CD4-positive, alpha-beta T cell treated with Interferon gamma for 1 hour (primary cell): ENCODE results near the gene PAX1.

ENCODE experiments used
- DNase-seq: peaks from one replicate; pipeline ENCODE4 v3.0.0-alpha.2; 2020

The PAX1 gene

DNA sequence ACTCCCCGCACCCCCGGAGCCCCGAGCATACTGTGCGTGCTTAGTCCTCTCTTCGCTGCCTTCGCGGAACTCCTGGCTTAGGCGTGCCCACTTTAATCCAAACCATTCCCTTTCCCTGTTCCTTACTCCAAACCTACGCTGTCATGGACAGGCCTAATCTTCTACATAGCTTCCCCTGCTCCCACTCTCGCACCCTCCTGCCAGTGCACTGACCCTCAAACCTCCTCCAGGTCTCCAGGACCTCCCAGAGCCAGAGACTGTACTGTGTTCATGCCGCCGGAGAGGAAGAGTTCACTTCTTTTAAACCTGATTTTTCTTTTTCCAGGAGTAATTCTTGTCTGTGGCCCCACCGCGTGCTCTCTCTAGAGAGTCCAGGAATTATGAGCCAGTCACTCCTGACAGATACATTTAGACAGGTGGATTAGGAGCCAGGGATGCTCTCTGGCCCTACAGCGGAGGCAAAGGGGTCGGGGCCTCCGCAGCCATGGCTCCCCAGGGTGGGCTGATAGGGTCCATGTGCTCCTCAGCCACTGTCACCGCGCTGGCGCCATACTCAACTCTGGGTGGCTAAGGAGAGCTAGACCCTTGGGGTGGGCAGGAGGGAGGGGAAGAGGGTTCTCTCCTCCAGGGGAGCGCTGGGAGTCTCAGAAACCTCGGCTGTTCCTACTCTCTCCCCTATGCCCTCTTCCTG, 1.6 kb upstream of the PAX1 start:
- no peak for DNase-seq

DNA sequence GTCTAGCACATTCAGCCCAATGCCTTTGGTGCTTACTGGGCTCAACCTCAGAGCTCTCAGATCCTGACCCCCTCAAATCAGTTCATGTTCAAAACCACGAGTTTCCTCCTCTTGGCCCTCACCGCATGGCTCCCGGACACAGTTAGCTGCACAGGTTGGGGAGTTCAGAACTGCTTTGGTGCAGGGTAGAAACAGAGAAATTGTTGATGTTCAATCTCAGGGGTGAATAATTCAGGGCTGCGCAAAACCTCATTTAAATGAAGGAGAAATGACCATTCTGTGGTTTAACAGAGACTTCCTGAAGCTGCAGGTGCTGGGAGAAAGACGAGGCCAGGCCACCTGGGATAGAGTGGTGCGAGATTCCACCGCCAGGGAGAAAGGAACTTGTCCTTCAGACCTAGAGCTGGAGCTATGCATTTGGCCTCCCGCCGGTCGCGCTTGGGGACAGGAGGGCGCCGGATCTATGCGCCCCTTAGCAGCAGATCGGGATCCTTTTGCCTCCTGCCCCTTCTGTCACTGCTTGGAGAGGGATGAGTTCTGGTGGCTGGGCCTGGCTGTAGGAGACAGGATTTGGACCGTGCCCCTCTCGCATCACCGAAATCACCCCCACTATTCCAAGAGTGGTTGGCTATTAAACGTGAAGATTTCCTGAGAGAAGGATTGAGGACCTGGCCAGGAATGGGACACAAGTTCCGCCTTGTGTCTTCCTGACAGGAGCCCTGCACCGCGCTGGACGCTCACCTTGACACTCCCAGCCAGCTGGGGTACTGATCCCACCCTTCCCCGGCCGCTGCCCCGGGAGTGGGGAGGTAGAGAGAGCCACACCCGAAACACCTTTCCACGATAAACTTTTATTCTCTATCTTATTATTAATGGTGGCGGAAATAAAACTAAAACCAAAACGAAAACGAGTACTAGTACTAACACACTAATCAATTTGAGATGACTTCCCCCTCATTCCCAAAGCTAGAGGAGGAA, 767 bp upstream of the PAX1 start:
- no peak for DNase-seq

DNA sequence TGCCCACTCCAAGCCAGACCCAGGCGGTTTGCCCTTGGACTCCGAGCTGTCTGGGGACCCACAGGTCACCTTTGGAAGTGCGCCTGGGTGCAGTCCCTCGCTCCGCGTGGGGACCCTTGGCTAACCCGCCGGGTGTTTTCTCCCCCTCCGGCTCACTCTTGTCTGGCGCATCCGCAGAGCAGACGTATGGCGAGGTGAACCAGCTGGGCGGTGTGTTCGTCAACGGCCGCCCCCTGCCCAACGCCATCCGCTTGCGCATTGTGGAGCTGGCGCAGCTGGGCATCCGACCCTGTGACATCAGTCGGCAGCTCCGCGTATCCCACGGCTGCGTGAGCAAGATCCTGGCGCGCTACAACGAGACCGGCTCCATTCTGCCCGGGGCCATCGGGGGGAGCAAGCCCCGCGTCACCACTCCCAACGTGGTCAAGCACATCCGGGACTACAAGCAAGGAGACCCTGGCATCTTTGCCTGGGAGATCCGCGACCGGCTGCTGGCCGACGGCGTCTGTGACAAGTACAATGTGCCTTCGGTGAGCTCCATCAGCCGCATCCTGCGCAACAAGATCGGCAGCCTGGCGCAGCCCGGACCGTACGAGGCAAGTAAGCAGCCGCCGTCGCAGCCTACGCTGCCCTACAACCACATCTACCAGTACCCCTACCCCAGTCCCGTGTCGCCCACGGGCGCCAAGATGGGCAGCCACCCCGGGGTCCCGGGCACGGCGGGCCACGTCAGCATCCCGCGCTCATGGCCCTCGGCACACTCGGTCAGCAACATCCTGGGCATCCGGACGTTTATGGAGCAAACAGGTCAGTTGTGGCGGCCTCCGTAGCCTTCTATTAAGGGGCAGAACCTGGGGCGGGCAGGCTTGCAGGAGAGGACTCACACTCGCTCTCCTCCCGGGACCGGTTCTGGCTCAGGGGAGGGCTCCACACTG, 1.1 kb downstream of the PAX1 start:
- DNase-seq, result no peak

DNA sequence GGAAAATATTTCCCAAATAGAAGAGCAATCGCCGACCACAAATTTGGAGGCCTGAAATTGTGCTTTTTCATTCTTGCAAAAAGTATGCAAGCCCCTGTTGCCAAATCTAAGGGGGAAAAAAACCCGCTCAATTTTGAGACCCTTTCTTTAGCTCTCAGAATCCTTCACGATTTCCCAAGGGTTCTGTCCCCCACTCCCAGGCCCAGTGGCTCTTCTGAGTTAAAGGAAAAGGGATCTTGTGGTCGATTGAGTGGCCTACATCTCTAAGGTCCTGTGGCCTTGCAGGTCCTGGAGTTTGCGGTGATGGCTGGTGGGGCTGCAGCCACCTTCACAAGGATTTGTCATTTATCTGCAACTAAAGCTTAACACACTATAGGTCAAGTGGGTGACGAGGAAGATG, 1.8 kb downstream of the PAX1 start:
- no peak for DNase-seq

DNA sequence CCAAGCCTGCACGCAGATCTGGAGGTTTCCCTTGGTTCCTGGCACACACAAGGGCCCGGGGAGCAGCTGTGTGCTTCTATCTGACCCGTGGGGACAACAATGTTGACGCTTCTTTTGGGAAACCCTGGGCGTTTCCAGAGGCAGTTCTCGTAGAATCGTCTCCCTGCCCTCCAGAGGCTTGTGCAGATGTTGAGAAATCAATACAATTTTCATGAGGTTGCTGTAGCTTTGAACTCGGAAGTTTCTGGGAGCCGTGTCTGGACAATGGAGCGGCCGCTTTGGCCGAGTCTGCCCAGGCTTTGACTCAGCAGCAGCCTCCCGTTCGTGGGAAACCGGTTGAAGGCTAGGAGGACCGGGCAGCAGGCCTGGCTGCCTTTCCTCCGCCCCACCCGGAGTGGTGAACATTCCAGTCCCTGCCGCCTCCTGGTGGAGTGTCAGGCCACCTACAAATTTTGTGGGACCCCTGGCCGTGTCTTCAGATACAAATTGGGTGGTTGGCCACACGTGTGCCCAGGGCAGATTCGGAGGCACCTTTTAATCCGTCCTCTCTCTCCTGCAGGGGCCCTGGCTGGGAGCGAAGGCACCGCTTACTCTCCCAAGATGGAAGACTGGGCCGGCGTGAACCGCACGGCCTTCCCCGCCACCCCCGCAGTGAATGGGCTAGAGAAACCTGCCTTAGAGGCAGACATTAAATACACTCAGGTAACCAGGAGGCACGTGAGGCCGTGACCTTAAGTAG, 2.7 kb downstream of the PAX1 start:
- no peak for DNase-seq

DNA sequence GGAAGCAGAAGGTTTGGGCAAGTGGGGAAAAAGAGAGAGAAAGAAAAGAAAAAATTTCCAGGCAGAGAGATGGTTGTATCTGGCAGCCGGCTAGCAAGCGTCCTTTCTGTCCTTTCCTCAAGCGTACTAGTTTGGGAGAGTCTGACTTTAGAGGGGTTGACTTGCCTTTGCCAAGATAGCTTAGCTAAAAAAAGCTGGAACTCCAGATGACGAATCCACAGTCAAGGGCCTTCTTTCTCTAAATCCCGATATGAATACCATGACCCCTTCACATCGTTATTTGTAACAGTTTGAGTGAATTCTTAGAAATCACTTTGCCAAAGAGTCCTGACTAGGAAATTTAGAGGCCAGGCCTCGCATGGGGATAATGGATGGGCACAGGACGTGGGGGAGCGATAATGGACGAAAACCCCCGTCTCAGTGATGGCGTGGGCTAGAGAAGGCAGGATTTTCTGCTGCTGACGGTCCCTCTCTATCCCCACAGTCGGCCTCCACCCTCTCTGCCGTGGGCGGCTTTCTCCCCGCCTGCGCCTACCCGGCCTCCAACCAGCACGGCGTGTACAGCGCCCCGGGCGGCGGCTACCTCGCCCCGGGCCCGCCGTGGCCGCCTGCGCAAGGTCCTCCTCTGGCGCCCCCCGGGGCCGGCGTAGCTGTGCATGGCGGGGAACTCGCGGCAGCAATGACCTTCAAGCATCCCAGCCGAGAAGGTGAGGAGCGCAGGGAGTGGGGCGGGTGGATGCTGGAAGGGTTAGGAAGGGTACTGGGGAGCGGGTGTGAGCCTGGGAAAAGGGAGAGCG, 3.5 kb downstream of the PAX1 start:
- no peak for DNase-seq

DNA sequence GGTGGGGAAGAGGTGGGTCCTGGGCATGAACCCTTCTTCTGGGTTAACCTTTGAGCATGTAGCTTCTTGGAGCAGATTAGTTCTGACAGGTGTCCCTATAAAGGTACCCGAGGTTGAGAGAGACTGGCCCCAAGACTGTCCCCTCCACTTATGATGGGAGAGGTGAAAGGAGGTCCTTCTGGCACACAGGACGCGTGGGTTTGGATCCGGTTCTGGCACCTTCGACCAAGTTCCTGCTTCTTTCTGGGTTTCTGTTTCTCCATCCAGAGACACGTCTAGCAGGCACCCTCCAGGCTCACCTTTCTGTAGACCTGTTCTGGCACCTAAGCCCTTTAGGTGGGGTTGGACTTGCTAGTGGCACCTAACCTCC, 4.1 kb downstream of the PAX1 start:
- DNase-seq, result no peak

DNA sequence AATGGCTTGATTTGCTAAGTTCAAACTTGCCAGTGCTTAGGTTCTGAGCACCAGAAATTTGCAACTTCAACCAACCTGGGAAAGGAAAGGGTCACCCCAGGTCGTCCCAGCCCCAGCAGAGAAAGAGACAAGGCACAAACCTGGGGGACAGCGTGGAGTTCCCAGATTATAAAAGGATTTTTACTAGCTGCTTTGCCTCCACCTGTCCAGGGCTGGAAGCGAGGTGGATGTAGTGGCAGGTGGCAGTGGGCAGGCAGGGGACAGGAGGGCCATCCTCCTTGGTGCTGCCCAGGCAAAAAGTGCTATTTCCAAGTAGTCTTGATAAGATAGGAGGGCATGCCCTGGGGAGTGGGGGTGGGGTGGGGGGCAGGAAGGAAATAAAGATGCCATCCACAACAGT, 4.9 kb downstream of the PAX1 start:
- no peak for DNase-seq

DNA sequence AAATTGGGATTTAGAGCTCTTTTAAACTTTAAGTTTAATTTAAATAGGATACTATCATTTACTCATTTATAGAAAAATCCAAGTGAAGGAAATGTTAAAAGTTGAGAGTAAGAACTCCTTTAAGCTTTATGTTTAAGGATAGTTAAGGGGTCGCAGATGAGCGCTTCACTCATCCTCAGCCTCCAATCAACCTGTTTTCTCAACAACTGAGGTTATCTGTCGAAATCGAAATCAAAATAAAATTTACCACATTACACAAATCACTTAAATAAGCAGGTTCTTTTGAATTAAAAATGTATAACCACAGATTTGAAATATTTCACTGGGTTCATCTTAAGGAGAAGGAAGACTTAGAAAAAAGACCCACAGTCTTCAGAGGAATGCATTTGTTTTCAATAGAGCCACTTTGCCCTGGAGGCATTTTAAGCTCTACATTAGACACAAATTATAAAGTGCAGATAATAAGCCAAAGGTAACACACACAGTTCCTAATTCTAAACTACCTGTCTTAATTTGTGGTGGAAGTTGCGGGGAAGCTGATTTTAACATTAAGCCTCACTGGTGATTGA, 5.5 kb downstream of the PAX1 start:
- DNase-seq, result no peak

DNA sequence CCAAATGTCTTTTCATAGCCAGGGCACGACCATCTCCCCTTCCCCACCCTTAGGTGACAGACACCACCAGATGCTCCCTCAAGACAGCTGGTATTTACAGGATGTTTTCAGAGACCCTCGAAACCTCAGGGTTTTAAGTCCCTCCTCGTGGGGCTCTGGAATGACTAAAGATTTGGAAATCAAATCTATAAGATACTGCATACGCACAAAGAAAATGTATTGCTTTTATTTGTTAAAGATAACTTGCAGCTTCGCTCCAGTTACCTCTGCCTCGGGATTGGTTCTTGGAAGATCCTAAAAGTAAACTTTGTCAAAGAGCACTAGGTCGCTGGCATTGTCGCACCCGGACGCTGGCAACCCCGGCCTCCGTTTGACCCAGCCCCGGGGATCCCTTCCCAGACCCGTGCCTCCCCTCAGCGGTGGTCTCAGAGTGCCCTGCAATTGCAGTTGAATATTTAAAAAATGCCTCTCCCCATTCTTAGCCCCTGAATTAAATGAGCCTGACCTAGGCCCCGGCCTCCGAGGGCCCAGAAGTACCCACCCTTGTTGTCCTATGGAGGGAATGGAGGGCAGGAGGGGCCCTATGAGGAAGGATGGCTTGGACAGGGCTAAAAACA, 7.1 kb downstream of the PAX1 start:
- no peak for DNase-seq

DNA sequence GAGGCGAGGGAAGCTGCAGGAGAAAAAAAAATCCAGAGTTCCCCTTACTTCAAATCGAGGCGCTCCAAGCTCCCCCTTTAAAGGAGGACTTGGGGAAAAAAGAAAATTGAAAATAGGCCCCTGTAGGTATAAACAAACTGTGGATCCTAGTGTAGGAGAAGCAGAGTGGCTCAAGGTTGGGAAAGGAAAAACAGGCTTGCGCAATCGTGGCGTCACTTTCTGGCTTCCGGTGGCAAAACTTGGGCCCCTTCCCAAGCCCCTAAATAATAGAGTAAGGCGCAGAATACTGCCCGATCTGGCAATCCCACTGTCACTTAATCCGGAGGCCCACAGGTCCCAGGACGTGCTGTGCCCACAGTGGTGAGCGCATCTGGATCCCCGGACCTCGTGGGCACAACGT, 8.0 kb downstream of the PAX1 start:
- DNase-seq, result no peak

DNA sequence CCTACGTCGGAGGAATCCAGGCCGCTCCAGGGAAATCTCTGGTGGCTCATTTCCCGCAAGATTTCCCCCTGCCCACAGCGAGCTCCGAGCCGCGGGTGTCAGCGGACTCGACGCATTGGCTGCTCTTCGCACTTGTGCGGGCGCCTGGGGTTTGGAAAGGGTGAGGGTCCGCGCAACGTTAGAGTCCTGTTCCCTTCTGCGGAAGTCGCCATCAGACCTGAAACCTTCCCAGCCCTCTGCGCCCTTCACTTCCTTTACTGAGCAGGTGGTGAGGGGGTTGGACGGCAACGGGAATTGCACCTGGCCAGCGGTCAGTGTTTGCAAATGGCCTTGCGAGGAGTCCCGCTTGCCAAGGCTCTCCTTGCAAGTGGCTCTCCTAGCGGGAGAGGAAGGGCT, 8.4 kb downstream of the PAX1 start:
- DNase-seq, result no peak

DNA sequence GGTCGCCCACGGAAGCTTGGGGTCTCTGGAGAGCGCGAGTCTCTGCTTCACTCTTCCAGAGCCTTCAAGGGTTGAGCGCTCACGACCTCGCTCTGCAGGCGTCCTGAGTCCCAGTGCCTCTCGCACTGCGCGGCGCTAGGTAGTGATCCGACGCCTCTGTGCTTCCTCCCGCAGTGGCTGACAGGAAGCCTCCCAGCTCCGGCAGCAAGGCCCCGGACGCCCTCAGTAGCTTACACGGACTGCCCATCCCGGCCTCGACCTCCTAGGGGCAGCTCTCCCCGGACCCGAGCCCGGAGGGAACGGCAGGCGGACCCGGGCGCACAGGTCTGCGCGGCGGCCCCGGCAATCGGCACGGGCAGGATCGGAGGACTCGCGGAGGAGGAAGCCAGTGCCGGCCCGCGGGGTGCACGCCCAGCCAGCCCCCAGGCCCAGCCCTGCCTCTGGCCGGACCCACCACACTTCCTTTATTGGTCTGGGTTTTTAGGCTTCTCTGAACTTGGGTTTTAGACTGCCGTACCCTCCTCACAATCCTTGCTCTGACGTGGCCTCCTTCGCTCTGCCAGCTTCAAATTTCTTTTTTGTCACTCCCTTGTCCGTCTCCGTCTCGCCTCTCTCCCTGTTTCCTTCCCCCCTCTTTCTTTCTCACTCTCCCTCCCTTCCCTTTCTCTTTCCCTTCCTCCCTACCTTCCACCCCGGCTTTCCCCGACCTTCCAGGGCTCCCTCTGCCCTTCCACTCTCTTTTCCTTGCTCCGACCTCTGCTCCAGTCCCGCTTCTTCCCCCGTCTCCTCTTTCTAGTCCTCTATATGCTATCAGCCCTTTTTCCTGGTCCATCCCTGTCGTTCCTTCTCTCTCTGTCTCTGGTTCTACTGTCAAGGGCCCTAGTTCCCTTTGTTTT, 9.1 kb downstream of the PAX1 start:
- no peak for DNase-seq

DNA sequence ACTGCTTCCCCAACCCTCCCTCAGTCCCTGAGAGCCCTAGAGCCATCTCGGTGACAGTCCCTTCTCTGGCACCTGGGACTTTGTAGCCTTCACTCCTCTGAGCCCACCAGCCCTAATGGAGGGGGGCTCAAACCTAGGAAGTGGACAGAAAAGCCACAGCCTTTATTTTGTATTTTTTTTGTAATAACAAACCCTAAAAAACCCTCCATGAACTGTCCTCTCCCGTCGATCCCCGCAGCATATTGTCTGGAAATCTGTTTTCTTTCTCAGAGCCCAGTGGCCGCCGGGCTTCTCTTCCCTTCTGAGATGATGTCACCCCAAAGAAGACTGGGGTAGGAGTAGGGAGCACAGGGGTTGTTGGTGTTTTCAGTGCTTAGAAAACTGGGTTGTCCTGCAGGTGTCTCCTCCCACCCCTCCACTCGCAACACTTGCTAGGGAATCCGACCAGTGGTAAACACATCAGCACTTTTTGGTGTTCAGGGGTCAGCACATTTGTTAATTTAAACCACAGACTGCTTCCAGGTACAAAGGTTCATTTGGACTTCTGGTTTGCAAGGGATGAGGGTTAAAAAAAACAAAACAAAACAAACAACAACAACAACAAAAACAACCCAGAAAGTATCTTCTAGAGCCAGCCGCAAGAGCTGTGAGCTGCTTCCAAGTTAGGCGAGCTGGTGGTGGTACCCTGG, 9.9 kb downstream of the PAX1 start:
- no peak for DNase-seq

DNA sequence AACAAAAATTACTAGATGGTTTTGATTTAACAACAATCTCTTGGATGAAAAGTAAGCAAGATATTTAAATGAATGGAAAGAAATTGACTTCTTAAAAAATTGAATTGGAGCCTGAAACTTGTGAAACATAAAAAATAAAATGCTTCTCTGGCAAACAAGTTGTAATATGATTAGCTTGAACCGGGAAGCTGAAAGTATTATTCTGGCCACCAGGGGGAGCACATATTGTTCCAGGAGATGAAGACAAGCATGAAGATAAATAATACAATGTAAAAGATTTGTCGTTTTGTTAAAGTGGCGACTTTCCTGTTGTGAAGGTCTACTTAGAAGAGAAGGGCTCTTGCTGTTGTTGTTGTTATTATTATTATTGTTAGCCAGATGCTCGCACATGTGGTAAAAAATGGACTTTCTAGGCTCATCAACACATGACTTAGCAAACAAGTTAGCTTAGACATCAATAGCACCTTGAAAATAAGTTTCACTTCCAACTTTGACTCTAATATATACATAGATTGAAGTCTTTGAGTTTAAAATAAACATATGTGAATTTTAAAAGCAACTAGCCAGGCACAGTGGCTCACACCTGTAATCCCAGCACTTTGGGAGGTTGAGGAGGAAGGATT, 14.2 kb downstream of the PAX1 start:
- DNase-seq, result no peak

DNA sequence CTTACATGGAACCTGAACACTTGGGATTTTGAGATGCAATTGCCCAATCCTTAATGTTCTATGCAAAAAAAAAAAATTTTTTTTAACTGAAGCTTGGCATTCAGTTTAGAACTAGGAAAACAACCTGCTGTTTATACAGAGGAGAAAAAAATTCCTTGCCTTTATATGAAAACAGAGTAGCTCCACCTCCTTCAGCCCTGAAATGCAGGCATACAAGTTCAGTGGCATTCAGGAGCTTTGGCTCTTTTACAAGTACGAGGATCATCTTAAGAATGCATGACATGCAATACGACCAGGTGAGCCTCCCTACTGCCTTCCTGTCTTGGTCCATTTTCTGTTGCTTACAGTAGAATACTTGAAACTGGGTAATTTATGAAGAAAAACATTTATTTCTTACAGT, 20.4 kb downstream of the PAX1 start:
- DNase-seq, result no peak

DNA sequence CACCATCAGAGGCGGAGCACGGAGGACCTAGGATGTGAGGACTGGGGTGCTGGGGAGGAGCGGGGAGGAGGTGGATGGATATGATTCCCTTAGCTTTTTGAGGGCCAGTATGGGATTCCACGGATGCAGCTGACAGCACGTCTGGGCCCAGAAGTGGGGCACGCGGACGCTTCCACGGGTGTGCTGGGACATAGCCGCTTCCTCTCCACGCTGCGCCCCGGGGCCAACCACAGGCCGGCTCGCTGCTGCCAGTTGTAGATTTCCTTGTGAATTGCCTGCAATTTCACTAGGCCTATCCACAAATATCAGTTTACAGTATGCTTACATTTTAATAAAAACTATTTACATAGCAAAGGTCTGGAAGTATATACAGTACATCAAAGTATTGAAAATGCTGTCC, 23.9 kb downstream of the PAX1 start:
- no peak for DNase-seq

DNA sequence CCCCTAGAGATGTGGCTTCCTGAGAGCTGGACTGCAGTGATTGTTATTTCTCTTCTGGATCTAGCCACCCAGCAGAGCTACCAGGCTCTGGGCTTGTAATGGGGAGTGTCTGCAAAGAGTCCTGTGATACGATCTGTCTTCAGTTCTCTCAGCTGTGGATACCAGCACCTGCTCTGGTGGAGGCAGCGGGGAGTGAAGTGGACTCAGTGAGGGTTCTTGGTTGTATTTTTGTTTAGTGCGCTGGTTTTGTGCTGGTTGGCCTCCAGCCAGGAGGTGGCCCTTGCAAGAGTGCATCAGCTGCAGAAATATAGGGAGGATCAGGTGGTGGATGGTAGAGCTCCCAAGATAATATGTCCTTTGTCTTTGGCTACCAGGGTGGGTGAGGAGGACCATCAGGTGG, 33.7 kb downstream of the PAX1 start:
- DNase-seq, result no peak

DNA sequence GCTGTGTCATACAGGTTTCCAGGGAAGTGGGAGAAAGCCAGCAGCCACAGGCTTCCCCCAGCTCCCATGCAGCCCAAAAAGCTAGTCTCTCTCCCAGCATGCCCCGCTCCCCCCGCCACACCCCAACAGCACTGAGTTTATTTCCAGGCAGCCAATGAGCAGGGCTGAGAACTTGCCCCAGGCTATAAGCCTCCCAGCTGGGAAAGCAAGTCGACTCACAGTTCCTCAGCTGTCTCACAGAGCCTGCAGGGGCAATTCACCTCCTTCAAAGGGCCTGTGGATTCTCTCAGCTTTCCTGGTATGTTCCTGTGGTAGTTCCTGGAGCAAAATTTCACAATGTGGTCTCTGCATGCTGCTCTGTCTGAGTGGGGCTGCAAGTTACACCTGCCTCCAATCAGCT, 34.2 kb downstream of the PAX1 start:
- DNase-seq, result no peak
